Panc1 (cell line): Measurements from ENCODE around the gene CAPSL. TPM values are rescaled to one million over a fixed set of nuclear protein-coding genes. Genes with fewer than 3 reads are reported as not detected.

Experiments
- ATAC-seq: fragments of 200-7000 bp; cut with Tn5 transposase; 2 replicates; pipeline ENCODE4 v1.9.1; 2020; ENCODE audit warnings: mild to moderate bottlenecking, moderate library complexity
- BruUV-seq: library from RNA; stranded (reverse); fragments of 400-500 nt; replicated peaks from 2 replicates; lab custom pipeline; 2021; lab: Mats Ljungman, UMichigan
- CTCF ChIA-PET: fragments of 300-600 bp; sonication (Branson Sonifier 250); formaldehyde crosslinking; loops from one replicate; lab custom pipeline; 2022; ENCODE audit warnings: antibody characterized with exemption; lab: Charles Lee
- POLR2A ChIA-PET: fragments of 300-600 bp; sonication (Branson Sonifier 250); formaldehyde crosslinking; loops from one replicate; lab custom pipeline; 2022; ENCODE audit warnings: antibody characterized with exemption; lab: Charles Lee
- DNase-seq: peaks from one replicate; pipeline ENCODE4 v3.0.0-alpha.2; 2010; ENCODE audit warnings: low read depth, low spot score
- H3K27ac ChIP-seq: 2 replicates; pipeline ENCODE4 v1.5.1; 2011; ENCODE audit warnings: mild to moderate bottlenecking, low read length, inconsistent platforms
- H3K27me3 ChIP-seq: fragments of 200-500 bp; sonication (Bioruptor generic); 2 replicates; pipeline ENCODE4 v1.6.0; 2014; ENCODE audit warnings: low read length, inconsistent platforms; ENCODE audit not compliant: control insufficient read depth, insufficient read depth
- H3K36me3 ChIP-seq: fragments of 200-500 bp; sonication (Bioruptor generic); 2 replicates; pipeline ENCODE4 v1.5.1; 2014; ENCODE audit warnings: inconsistent platforms, mild to moderate bottlenecking, low read length, moderate library complexity; ENCODE audit not compliant: control insufficient read depth, insufficient read depth
- H3K4me1 ChIP-seq: 2 replicates; pipeline ENCODE4 v1.5.1; 2011; ENCODE audit warnings: inconsistent platforms, mild to moderate bottlenecking, low read length, moderate library complexity; ENCODE audit not compliant: control insufficient read depth, insufficient read depth
- H3K4me3 ChIP-seq, 2 experiments: 2 replicates each; pipeline ENCODE4 v1.5.1; 2011 to 2012; ENCODE audit warnings: low read depth in 2 of 2, low read length in 2 of 2, mild to moderate bottlenecking in 2 of 2, inconsistent platforms in 1 of 2, moderate library complexity in 1 of 2
- H3K9me3 ChIP-seq: fragments of 200-500 bp; sonication (Bioruptor generic); 2 replicates; pipeline ENCODE4 v1.5.1; 2014; ENCODE audit warnings: low read depth, mild to moderate bottlenecking, inconsistent platforms, low read length, moderate library complexity; ENCODE audit not compliant: control insufficient read depth, insufficient read depth
- CTCF ChIP-seq: fragments of 450-650 bp; IDR thresholded peaks from 2 replicates; pipeline ENCODE4 v1.5.1; 2017; ENCODE audit warnings: mild to moderate bottlenecking
- POLR2AphosphoS5 ChIP-seq: IDR thresholded peaks from 2 replicates; pipeline ENCODE4 v1.6.1; 2012; ENCODE audit warnings: mild to moderate bottlenecking, low read depth, low read length, moderate library complexity
- REST ChIP-seq, 2 experiments: IDR thresholded peaks; 2 replicates each; pipeline ENCODE4 v1.6.1; 2011 to 2012; ENCODE audit warnings: low read depth in 2 of 2, control low read depth in 1 of 2, low read length in 1 of 2, mild to moderate bottlenecking in 1 of 2, moderate library complexity in 1 of 2; ENCODE audit not compliant: insufficient read depth in 1 of 2
- SIN3A ChIP-seq: IDR thresholded peaks from 2 replicates; pipeline ENCODE4 v1.6.1; 2012; ENCODE audit warnings: low read depth, mild to moderate bottlenecking, low read length, moderate library complexity, borderline replicate concordance; ENCODE audit not compliant: insufficient read depth
- TCF7L2 ChIP-seq: IDR thresholded peaks from 2 replicates; pipeline ENCODE4 v1.6.1; 2011; ENCODE audit warnings: mild to moderate bottlenecking, low read depth, low read length, inconsistent platforms
- in situ Hi-C: cut with HindIII; loops from 2 replicates; pipeline ENCODE4 v1.10.0; 2016; ENCODE audit warnings: low sequenced_read_pairs, low pct_unique_long_range_greater_than_20kb
- intact Hi-C: fragments of 100-400 bp; cut with micrococcal nuclease; formaldehyde crosslinking; loops from one replicate; pipeline ENCODE4 v1.10.0; 2022; ENCODE audit not compliant: unreplicated experiment
- total RNA-seq: library from RNA; stranded (reverse); gene quantifications from one replicate; pipeline ENCODE4 v1.2.1, GENCODE V29; 2021; ENCODE audit not compliant: unreplicated experiment

The CAPSL gene
- total RNA-seq, 1 experiment from 2014 or later, result not detected

GRCh38 chr5:35884773-35885172, 53.6 kb downstream of the CAPSL start:
- no peak for TF ChIP-seq TCF7L2
- no peak for TF ChIP-seq REST (IDR thresholded peaks at IDR 0.05; ENCODE audit: insufficient read depth in 1 of 2, low read depth in 2 of 2, low read length in 1 of 2)
- no peak for TF ChIP-seq SIN3A
- no peak for TF ChIP-seq POLR2AphosphoS5
- no peak for TF ChIP-seq CTCF
- in situ Hi-C loops (no loop called here), intact Hi-C loops (no loop called here)
- BruUV-seq, result no TSS peak
- ChIA-PET POLR2A (no interaction called here), CTCF (no interaction called here)
- Histone ChIP-seq H3K27ac (no peak overlapping the region), H3K4me3 (no peak overlapping the region), H3K9me3 (no peaks in the 10 kb centered on the region), H3K36me3 (no peaks in the 10 kb centered on the region), H3K27me3 (no peaks in the 10 kb centered on the region), H3K4me1 (no peaks in the 10 kb centered on the region)
- no peak for DNase-seq
- ATAC-seq, result no peak

- no peak for DNase-seq
- CTCF ChIA-PET, result no interaction called here
- no TSS peak for BruUV-seq
Observed at GRCh38 chr5:35884191-35884769, 54.1 kb downstream of the CAPSL start.

More at GRCh38 chr5:35884191-35884769, 54.1 kb downstream of the CAPSL start:
- Histone ChIP-seq H3K4me1 (no peaks in the 10 kb centered on the region), H3K27me3 (no peaks in the 10 kb centered on the region), H3K36me3 (no peaks in the 10 kb centered on the region), H3K9me3 (no peaks in the 10 kb centered on the region), H3K4me3 (no peak overlapping the region), H3K27ac (no peak overlapping the region)
- POLR2A ChIA-PET, result no interaction called here
- TF ChIP-seq CTCF (no peak), REST (IDR thresholded peaks at IDR 0.05; ENCODE audit: insufficient read depth in 1 of 2, low read depth in 2 of 2, low read length in 1 of 2) (no peak), TCF7L2 (no peak), SIN3A (no peak), POLR2AphosphoS5 (no peak)
- no peak for ATAC-seq
- intact Hi-C loops (no loop called here), in situ Hi-C loops (no loop called here)
